Measurements from ENCODE around the gene KLK3.

DNA sequence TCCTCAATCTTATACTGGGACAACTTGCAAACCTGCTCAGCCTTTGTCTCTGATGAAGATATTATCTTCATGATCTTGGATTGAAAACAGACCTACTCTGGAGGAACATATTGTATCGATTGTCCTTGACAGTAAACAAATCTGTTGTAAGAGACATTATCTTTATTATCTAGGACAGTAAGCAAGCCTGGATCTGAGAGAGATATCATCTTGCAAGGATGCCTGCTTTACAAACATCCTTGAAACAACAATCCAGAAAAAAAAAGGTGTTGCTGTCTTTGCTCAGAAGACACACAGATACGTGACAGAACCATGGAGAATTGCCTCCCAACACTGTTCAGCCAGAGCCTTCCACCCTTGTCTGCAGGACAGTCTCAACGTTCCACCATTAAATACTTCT is 4.0 kb upstream of the KLK3 start:
- TF ChIP-seq, protein P1, sequence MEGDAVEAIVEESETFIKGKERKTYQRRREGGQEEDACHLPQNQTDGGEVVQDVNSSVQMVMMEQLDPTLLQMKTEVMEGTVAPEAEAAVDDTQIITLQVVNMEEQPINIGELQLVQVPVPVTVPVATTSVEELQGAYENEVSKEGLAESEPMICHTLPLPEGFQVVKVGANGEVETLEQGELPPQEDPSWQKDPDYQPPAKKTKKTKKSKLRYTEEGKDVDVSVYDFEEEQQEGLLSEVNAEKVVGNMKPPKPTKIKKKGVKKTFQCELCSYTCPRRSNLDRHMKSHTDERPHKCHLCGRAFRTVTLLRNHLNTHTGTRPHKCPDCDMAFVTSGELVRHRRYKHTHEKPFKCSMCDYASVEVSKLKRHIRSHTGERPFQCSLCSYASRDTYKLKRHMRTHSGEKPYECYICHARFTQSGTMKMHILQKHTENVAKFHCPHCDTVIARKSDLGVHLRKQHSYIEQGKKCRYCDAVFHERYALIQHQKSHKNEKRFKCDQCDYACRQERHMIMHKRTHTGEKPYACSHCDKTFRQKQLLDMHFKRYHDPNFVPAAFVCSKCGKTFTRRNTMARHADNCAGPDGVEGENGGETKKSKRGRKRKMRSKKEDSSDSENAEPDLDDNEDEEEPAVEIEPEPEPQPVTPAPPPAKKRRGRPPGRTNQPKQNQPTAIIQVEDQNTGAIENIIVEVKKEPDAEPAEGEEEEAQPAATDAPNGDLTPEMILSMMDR (IDR thresholded peaks at IDR 0.05; ENCODE audit: insufficient read depth, low read length, poor library complexity, severe bottlenecking), result no peak
- no peak for TF ChIP-seq EZH2phosphoT487 (conservative IDR thresholded peaks at IDR 0.05; ENCODE audit: low read length)
